Astrocyte of the spinal cord (primary cell): Measurements from ENCODE around the gene PRDM10.
"Not testable (repeated sequence)": the region's sequence is repeated elsewhere in the genome, so short reads cannot be mapped to it uniquely, and the experiment has no call there.

Source experiments
- DNase-seq: peaks from one replicate; pipeline ENCODE4 v3.0.0; 2011; ENCODE audit warnings: low read depth, low spot score
- H3K4me3 ChIP-seq: 2 replicates; pipeline ENCODE4 v1.5.1; 2011; ENCODE audit warnings: low read depth, mild to moderate bottlenecking, low read length, moderate library complexity
- in situ Hi-C: cut with HindIII; loops from 2 replicates; pipeline ENCODE4 v1.10.0; 2017; ENCODE audit warnings: low sequenced_read_pairs
- TF ChIP-seq, protein P1 (sequence below): IDR thresholded peaks from 2 replicates; pipeline ENCODE4 v1.5.1; 2012; ENCODE audit warnings: low read depth, mild to moderate bottlenecking, low read length, inconsistent platforms

The PRDM10 gene

DNA sequence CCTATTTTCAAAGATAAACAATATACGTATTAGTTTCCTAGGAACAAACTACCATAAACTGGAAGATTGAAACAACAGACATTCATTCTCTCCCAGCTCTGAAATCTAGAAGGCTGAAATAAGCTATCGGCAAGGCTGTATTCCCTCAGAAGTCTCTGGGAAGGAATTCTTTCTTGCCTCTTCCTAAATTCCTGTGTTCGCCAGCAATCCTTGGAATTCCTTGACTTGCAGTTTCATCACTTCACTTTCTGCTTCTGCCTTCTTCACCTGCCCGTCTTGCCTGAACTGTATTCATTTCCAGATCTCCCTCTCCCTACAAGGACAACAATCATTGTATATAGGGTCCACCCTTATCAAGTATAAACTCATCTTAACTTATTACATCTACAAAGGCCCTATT is 17.7 kb upstream of the PRDM10 start:
- TF ChIP-seq, protein P1, sequence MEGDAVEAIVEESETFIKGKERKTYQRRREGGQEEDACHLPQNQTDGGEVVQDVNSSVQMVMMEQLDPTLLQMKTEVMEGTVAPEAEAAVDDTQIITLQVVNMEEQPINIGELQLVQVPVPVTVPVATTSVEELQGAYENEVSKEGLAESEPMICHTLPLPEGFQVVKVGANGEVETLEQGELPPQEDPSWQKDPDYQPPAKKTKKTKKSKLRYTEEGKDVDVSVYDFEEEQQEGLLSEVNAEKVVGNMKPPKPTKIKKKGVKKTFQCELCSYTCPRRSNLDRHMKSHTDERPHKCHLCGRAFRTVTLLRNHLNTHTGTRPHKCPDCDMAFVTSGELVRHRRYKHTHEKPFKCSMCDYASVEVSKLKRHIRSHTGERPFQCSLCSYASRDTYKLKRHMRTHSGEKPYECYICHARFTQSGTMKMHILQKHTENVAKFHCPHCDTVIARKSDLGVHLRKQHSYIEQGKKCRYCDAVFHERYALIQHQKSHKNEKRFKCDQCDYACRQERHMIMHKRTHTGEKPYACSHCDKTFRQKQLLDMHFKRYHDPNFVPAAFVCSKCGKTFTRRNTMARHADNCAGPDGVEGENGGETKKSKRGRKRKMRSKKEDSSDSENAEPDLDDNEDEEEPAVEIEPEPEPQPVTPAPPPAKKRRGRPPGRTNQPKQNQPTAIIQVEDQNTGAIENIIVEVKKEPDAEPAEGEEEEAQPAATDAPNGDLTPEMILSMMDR: no peak
- no peak for DNase-seq
- H3K4me3 ChIP-seq: no peak overlapping the region
- in situ Hi-C loops: no loop called here

DNA sequence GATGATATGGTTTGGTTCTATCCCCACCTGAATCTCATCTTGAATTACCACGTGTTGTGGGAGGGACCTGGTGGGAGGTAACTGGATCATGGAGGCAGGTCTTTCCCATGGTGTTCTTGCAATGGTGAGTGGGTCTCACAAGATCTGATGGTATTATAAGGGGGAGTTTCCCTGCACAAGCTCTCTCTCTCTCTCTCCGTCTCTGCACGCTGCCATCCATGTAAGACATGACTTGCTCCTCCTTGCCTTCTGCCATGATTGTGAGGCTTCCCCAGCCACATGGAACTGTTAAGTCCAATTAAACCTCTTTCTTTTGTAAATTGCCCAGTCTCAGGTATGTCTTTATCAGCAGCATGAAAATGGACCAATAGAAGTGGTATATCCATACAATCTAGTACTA is 13.2 kb upstream of the PRDM10 start:
- H3K4me3 ChIP-seq, in situ Hi-C loops, DNase-seq: not testable (repeated sequence)

DNA sequence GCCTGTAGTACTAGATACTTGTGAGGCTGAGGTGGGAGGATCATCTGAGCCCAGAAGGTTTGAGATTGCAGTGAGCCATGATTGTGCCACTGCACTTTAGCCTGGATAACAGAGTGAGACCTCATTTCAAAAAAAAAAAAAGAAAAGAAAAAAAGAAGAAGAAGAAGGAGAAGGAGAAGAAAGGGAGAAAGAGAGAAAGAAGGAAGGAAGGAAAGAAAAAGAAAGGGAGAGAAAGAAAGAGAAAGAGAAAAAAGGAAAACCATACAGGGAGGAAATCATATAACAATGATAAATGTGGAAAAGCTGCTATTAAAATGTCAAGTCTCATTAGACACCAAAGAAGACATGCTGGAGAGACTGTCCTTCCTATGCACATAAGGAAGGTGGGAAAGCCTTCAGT is 5.7 kb upstream of the PRDM10 start:
- TF ChIP-seq, protein P1: no peak
- DNase-seq: no peak
- no peak overlapping the region for H3K4me3 ChIP-seq
- in situ Hi-C loops: no loop called here

DNA sequence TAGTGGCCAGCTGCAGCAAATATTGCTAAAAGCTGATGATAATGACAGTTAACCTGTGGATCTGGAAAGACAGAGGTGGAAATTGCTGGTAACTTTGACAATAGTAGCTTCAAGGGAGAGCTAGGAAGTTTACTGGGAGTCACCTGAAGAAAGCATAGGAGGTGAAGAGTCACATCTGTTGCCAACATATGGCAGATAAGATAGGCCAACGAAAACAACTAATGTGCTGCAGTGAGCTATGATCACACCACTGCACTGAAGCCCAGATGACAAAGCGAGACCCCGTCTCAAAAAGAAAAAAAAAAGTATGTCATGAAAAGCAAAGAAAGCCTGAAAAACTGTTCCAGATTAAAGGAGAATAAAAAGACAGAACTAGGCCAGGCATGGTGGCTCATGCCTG is 4.3 kb upstream of the PRDM10 start:
- TF ChIP-seq, protein P1: no peak
- in situ Hi-C loops: no loop called here
- no peak overlapping the region for H3K4me3 ChIP-seq
- no peak for DNase-seq

DNA sequence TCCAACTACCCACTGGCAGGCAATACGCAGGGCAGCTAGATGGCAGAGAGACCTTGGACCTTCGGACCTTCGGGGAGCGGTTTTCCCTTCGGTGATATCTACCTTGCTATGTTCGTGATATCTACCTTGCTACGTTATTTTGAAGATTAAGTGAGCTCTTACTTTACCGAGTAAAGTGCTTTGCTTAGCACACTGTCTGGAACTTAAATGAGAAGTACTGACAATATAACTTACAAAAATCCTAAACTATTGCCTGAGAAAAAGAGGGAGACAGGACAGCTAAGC is 1.0 kb upstream of the PRDM10 start:
- in situ Hi-C loops: no loop called here
- TF ChIP-seq, protein P1: no peak
- DNase-seq: no peak
- peak overlapping the region; percentile 60 for H3K4me3 ChIP-seq

DNA sequence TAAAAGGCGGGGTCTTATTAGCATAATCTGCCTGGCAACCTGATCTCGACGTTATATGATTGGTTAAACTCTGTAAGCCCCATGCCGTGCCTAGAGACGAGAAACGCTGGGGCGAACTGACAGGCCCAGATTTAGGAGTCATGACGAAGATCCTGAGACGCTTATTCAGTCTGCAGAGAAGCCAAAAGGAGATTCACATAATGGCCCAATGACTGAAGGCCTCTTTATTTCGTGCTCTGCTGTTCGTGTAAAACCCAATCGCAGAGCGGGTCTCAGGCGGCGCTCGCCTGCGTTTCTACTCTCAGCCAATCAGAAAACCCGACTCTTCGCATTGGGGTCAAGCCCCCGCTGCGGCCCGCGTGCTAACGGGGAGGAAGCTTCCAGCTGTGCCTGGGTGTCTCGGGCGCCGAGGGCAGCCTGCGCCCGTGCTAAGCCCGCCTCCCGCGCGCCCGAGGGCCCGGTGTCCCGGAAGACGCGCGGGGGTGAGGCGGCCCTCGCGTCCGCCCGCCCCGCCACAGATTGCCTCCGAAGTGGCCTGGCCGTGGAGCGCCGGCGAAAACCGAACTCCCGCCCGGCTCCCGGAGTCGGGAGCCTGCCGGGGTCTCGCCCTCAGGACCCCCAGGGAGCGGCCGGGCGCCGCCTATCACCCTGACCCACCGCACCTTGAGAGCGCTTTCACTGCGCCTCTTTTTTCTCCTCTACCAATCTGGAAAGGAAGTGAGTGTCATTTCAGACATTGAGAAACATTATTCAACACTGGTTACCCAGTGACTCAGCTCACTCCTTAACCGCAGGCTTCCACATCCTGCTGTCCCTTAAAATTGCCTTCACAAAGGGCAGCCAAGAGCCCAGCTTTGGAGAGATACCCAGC is 446 bp upstream of the PRDM10 start:
- TF ChIP-seq, protein P1: no peak
- DNase-seq: peak; percentile 99
- in situ Hi-C loops: no loop called here
- H3K4me3 ChIP-seq: peak overlapping the region; percentile 60

DNA sequence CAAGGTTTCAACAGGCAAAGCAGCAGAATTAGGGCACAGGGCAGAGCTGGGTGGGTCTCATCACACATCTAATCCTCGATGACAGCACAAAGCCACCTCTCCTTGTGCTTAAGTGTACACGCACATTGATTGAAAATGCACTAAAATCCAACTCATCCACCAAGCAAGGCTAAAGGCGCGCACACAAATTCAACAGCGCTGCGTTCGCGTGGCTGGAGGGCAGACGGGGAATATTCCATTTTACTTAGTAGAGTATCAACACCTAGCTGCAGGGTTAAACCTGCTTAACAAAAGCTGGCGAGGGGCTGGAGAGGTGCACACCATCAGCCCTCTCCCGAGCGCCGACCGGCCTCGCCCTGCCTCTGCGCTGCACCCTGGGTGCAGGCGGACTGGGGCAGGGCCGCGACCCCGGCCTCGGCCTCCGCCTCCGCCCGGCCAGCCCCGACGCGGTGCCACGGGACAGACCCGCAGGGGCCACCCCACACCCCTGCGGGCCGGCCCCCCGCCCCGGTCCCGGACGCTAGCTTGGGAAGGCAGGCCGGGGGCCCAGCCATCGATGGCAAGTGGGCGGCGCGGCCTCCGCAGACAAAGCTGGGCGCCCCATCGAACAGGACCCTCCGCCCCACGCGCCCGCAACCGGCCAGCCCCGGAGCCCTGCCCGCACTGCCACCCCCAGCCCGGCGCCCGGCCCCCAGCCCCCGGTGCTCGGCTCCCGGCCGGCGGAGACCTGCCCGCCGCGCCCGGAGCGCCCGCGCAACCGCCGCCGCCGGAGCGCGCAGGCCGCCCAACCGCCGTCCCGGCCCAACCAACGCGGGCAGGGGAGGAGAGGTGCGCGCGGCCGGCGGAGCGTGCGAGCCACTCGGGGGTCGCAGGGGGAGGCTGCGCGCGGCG is 929 bp downstream of the PRDM10 start:
- H3K4me3 ChIP-seq: peak overlapping the region; percentile 60
- TF ChIP-seq, protein P1: no peak
- in situ Hi-C loops: no loop called here
- peak; percentile 24 for DNase-seq
